ENCODE data around the gene TMC8.

DNA sequence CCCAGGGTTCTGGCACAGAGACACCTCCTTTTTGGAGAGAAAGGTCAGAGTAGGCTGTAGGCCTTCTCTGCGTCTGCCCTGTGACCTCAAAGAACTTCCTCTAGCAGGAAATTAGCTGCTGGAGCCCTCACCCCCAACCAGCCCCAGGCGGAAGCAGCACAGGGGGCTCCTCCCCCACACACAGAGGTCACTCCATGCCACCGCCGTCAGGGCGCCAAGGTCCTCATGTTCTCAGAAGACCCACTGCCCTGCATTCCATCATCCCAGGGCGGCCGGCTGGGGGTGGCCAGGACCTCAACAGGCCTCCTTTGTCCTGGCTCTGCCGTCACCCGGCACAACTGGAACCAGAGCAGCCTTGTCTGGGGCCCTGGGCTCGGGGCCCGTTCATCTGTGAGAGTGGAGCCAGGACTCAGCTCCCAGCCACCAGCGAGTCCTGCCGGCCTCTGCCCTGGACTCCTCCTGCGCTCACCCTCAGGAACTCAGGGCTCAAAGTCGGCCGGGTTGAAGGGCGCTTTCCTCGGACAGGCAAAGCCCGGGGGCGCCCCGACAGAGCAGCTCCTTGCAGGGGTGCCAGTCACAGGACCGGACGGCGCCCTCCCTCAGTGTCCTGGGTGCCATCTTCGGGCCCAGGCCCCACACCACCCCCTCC lies 3.2 kb upstream of the TMC8 start:
- TF ChIP-seq EGR1 (IDR thresholded peaks at IDR 0.05) (no peak), YY1 (IDR thresholded peaks at IDR 0.05; ENCODE audit: low read depth) (no peak), EP300 (IDR thresholded peaks at IDR 0.05; ENCODE audit: borderline replicate concordance) (no peak)

Measured in Ishikawa (cell line).